ENCODE measurements around the gene MFAP1.

DNA sequence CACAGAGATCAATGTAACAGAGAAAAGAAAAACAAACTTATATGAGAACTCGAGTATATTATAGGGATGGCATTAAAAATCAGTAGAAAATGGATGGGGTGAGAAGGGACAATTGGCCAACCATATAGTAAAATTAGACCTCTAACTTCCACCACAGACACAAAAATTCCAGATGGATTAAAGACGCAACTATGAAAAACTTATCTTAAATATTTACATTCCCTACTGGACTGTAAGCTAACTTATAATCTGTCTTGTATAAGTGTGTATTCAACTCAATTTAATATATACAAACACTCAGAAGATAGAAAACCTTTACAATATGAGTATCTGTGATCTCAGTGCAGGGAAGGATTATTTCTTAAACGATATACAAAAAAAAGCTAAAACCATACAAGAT, 3.0 kb downstream of the MFAP1 start:
- TF ChIP-seq, protein P1, sequence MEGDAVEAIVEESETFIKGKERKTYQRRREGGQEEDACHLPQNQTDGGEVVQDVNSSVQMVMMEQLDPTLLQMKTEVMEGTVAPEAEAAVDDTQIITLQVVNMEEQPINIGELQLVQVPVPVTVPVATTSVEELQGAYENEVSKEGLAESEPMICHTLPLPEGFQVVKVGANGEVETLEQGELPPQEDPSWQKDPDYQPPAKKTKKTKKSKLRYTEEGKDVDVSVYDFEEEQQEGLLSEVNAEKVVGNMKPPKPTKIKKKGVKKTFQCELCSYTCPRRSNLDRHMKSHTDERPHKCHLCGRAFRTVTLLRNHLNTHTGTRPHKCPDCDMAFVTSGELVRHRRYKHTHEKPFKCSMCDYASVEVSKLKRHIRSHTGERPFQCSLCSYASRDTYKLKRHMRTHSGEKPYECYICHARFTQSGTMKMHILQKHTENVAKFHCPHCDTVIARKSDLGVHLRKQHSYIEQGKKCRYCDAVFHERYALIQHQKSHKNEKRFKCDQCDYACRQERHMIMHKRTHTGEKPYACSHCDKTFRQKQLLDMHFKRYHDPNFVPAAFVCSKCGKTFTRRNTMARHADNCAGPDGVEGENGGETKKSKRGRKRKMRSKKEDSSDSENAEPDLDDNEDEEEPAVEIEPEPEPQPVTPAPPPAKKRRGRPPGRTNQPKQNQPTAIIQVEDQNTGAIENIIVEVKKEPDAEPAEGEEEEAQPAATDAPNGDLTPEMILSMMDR (IDR thresholded peaks at IDR 0.05; ENCODE audit: low read depth, low read length, poor library complexity, severe bottlenecking): no peak
- no peak for TF ChIP-seq EZH2phosphoT487 (IDR thresholded peaks at IDR 0.05; ENCODE audit: borderline replicate concordance, low read length)

Measured in DOHH2 (cell line).